Karpas-422 (cell line): ENCODE results near the gene CWF19L2. TPM values are rescaled to one million over a fixed set of nuclear protein-coding genes. Genes with fewer than 3 reads are reported as not detected.
A peak's percentile ranks its signal among the peaks of the same experiment; 100 is the strongest.
"Not testable (repeated sequence)": the region's sequence is repeated elsewhere in the genome, so short reads cannot be mapped to it uniquely, and the experiment has no call there.

ENCODE experiments used
- DNase-seq: peaks from one replicate; pipeline ENCODE4 v3.0.0-alpha.2; 2015
- H2AFZ ChIP-seq: fragments of 200-600 bp; sonication (generic); 2 replicates; pipeline ENCODE4 v1.6.1; 2014; ENCODE audit warnings: antibody characterized with exemption, low read length, mixed read lengths
- H3K27ac ChIP-seq: fragments of 200-600 bp; sonication (generic); 2 replicates; pipeline ENCODE4 v1.5.1; 2014; ENCODE audit warnings: mild to moderate bottlenecking, low read length, moderate library complexity
- H3K27me3 ChIP-seq: fragments of 200-600 bp; sonication (generic); 2 replicates; pipeline ENCODE4 v1.6.1; 2014; ENCODE audit warnings: low read length, mixed read lengths
- H3K36me3 ChIP-seq: fragments of 200-600 bp; sonication (generic); 2 replicates; pipeline ENCODE4 v1.6.1; 2014; ENCODE audit warnings: low read length, mixed read lengths; ENCODE audit not compliant: insufficient read depth
- H3K4me1 ChIP-seq: fragments of 200-600 bp; sonication (generic); 2 replicates; pipeline ENCODE4 v1.6.1; 2014; ENCODE audit warnings: mild to moderate bottlenecking, low read length, mixed read lengths
- H3K4me2 ChIP-seq: fragments of 200-600 bp; sonication (generic); 2 replicates; pipeline ENCODE4 v1.6.1; 2014; ENCODE audit warnings: low read length, low read depth, mild to moderate bottlenecking; ENCODE audit not compliant: poor library complexity, severe bottlenecking
- H3K4me3 ChIP-seq: fragments of 200-600 bp; sonication (generic); 2 replicates; pipeline ENCODE4 v1.5.1; 2014; ENCODE audit warnings: mild to moderate bottlenecking, antibody characterized with exemption, low read length, mixed read lengths
- H3K79me2 ChIP-seq: fragments of 200-600 bp; sonication (generic); 2 replicates; pipeline ENCODE4 v1.6.1; 2014; ENCODE audit warnings: mild to moderate bottlenecking, low read length, mixed read lengths
- H3K9ac ChIP-seq: fragments of 200-600 bp; sonication (generic); 2 replicates; pipeline ENCODE4 v1.6.0; 2014; ENCODE audit warnings: low read length
- H3K9me2 ChIP-seq: fragments of 200-600 bp; sonication (generic), shearing (Covaris generic); replicated peaks from 2 replicates; pipeline ENCODE4 v1.6.0; 2014; ENCODE audit warnings: mild to moderate bottlenecking, low read length, moderate library complexity; ENCODE audit not compliant: insufficient read depth
- H3K9me3 ChIP-seq: fragments of 300-700, 200-600 bp; sonication (generic); 2 replicates; pipeline ENCODE4 v1.6.1; 2014; ENCODE audit warnings: low read length, mixed read lengths
- H4K20me1 ChIP-seq: fragments of 200-600 bp; sonication (generic); 2 replicates; pipeline ENCODE4 v1.6.1; 2014; ENCODE audit warnings: mild to moderate bottlenecking, antibody characterized with exemption, low read length, low read depth; ENCODE audit not compliant: insufficient read depth
- total RNA-seq: library from RNA; depleted of rRNA; stranded (reverse); fragments of >200 nt; shearing (Covaris generic); gene quantifications from 2 replicates; pipeline ENCODE4 v1.2.3, GENCODE V29; 2014; ENCODE audit warnings: low replicate concordance

CWF19L2 gene
- total RNA-seq, 1 experiment from 2014 or later = 41.0 TPM

- peak overlapping the region; percentile 14; the same call in 1 of the 2 replicates for H2AFZ ChIP-seq
- DNase-seq, H4K20me1 ChIP-seq, H3K27ac ChIP-seq, H3K36me3 ChIP-seq, H3K4me2 ChIP-seq, H3K4me3 ChIP-seq, H3K9me2 ChIP-seq, H3K4me1 ChIP-seq, H3K9ac ChIP-seq, H3K9me3 ChIP-seq, H3K79me2 ChIP-seq, H3K27me3 ChIP-seq: not testable (repeated sequence)
Observed at GRCh38 chr11:107466275-107466866, 8.7 kb upstream of the CWF19L2 start.

- H3K27me3 ChIP-seq = no peaks in the 10 kb centered on the region
- no peaks in the 10 kb centered on the region for H3K9me3 ChIP-seq
- no peaks in the 10 kb centered on the region for H4K20me1 ChIP-seq
- peaks cover 52% of the 10 kb centered on the region for H3K79me2 ChIP-seq
- H2AFZ ChIP-seq = peak overlapping the region; percentile 73
- peaks cover 27% of the 10 kb centered on the region for H3K4me1 ChIP-seq
- peak overlapping the region; percentile 76 for H3K27ac ChIP-seq
- H3K4me3 ChIP-seq = peak overlapping the region; percentile 81
- peak overlapping the region; percentile 80 for H3K4me2 ChIP-seq
- DNase-seq = peak; percentile 89
- H3K9ac ChIP-seq = peak overlapping the region; percentile 77
- 0 out of 2 replicates have a peak, but pooled peaks cover 5% of the 10 kb centered on the region for H3K9me2 ChIP-seq
- H3K36me3 ChIP-seq = peaks cover 32% of the 10 kb centered on the region; the same call in 1 of the 2 replicates
Observed at GRCh38 chr11:107457205-107457557, 444 bp downstream of the CWF19L2 start.

DNA sequence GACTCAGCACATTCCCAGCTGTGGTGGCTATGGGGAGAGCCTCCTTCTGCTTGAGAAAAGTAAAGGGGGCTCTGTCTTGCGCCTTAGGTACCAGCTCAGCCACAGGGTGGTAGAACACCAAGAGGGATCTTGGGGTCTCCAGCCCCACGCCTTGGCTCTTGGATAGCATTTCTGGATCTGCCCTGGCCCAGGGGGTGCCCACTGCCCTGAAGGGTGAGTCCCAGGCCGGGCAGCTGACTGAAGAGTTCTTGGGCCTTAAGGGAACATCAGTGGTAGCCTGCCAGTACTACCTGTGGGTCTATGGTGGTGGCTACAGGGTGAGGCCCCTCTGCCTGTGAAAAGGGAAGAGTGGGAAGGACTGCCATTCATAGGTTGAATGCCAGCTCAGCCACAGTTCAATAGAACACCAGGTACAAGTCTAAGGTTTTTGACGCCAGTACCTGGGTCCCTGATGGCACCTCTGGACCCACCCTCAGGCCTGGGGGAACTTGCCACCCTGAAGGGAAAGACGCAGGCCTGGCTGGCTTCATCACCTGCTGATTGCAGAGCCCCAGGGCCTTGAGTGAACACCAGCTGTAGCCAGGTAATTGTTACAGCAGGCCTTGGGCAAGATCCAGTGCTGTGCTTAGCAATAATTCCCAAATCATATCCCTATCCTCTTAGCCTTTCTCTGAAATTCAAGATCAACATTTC, 3.9 kb downstream of the CWF19L2 start:
- Histone ChIP-seq H3K9me3 (no peaks in the 10 kb centered on the region), H3K79me2 (peaks cover 86% of the 10 kb centered on the region), H3K4me1 (peaks cover 25% of the 10 kb centered on the region), H3K27ac (no peak overlapping the region), H4K20me1 (no peaks in the 10 kb centered on the region), H3K36me3 (peaks cover 64% of the 10 kb centered on the region; the same call in 1 of the 2 replicates), H3K9me2 (0 out of 2 replicates have a peak, but pooled peaks cover 3% of the 10 kb centered on the region), H3K4me3 (no peak overlapping the region), H3K9ac (no peak overlapping the region), H3K27me3 (no peaks in the 10 kb centered on the region), H3K4me2 (no peak overlapping the region), H2AFZ (no peak overlapping the region)
- DNase-seq = no peak

DNA sequence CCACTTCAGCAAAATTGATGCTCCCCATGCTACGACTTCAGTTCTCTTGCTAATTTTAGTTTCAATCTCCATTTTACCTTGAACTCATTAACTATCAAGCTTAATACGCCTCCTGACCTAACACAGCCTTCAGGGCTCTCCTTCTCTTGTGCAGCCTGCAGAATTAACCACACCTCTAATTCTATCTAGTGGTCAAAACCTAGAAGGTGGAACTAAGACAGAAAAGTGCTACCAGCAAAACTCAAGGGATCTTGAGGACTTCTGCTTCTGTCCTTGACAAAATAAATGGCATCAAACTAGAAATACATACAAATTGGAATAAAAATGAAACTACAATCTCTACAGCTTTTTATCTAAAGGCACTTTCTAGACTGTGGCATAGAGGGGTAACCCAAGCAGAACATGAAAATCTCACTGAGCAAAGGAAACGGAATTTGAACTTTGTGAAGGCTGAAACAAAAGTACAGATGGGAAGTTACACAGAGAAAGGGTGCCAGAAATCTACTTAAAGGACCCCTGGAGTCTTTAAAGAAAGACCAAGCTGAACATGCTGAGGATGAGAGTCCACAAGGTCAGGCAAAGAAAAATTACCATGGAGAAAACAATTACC, 10.7 kb downstream of the CWF19L2 start:
- Histone ChIP-seq H3K9me3 (no peaks in the 10 kb centered on the region), H3K9me2 (no peaks in the 10 kb centered on the region), H3K4me2 (peak overlapping the region; percentile 18), H4K20me1 (no peaks in the 10 kb centered on the region), H3K27ac (peak overlapping the region; percentile 4; the same call in 1 of the 2 replicates), H3K4me3 (no peak overlapping the region), H3K9ac (peak overlapping the region; percentile 2; the same call in 1 of the 2 replicates), H3K27me3 (no peaks in the 10 kb centered on the region), H3K79me2 (peaks cover 86% of the 10 kb centered on the region), H3K4me1 (peaks cover 13% of the 10 kb centered on the region), H3K36me3 (peaks cover 72% of the 10 kb centered on the region), H2AFZ (no peak overlapping the region)
- DNase-seq = peak; percentile 56

DNA sequence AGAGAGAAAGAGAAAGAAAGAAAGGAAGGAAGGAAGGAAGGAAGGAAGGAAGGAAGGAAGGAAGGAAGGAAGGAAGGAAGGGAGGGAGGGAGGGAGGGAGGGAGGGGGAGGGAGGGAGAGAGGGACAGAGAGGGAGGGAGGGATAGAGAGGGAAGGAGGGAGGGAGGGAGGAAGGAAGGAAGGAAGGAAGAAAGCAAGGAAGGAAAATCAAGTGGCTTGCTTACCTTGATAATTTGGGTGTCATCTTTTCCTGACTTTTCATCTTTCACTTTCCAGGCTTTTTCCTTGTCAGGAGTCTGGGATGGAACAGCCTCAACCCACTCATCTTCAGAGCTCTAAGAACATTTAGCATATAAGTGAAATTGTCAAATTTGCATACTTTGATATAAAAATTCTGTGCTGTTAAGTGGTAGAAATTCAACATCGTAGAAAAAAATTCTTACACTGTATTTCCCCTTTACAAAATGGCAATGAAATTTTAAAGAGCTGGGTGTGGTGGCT, 14.9 kb downstream of the CWF19L2 start:
- H3K9me2 ChIP-seq = no peaks in the 10 kb centered on the region
- no peaks in the 10 kb centered on the region for H4K20me1 ChIP-seq
- no peak for DNase-seq
- no peak overlapping the region for H3K4me2 ChIP-seq
- H3K9ac ChIP-seq = no peak overlapping the region
- peaks cover 11% of the 10 kb centered on the region for H3K4me1 ChIP-seq
- H3K9me3 ChIP-seq = no peaks in the 10 kb centered on the region
- no peak overlapping the region for H2AFZ ChIP-seq
- peaks cover 69% of the 10 kb centered on the region for H3K79me2 ChIP-seq
- no peak overlapping the region for H3K4me3 ChIP-seq
- H3K27me3 ChIP-seq = no peaks in the 10 kb centered on the region
- no peak overlapping the region for H3K27ac ChIP-seq
- peaks cover 76% of the 10 kb centered on the region for H3K36me3 ChIP-seq

- H3K27ac ChIP-seq = no peak overlapping the region
- H3K36me3 ChIP-seq = peaks cover 67% of the 10 kb centered on the region
- H3K9me3 ChIP-seq = no peaks in the 10 kb centered on the region
- H3K9ac ChIP-seq = no peak overlapping the region
- H3K9me2 ChIP-seq = no peaks in the 10 kb centered on the region
- no peak for DNase-seq
- H2AFZ ChIP-seq = no peak overlapping the region
- H3K79me2 ChIP-seq = peaks cover 56% of the 10 kb centered on the region
- H3K27me3 ChIP-seq = no peaks in the 10 kb centered on the region
- no peak overlapping the region for H3K4me3 ChIP-seq
- no peaks in the 10 kb centered on the region for H4K20me1 ChIP-seq
- H3K4me1 ChIP-seq = no peaks in the 10 kb centered on the region
- H3K4me2 ChIP-seq = no peak overlapping the region
Observed at GRCh38 chr11:107439586-107440167, 17.9 kb downstream of the CWF19L2 start.

DNA sequence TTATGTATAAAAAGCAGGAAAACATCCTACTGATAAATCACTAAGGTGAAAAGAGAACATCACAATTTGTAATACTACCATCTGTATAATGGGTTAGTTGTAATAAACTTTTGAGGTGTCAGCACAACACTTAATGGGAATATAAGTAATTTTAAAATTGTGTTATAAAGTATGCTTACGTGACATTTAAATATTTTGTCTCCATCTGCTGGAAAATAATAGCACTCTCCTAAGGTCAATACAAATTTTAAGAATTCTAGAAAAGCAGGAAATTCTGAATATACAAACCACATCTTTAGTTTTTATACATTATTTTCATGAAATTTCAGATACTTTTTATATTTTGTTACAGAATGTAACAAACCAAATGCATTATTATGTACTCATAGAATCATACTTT, 19.5 kb downstream of the CWF19L2 start:
- Histone ChIP-seq H3K9me2 (no peaks in the 10 kb centered on the region), H3K27me3 (no peaks in the 10 kb centered on the region), H3K4me1 (no peaks in the 10 kb centered on the region), H3K36me3 (peaks cover 65% of the 10 kb centered on the region), H3K9ac (no peak overlapping the region), H3K4me3 (no peak overlapping the region), H4K20me1 (no peaks in the 10 kb centered on the region), H3K79me2 (peaks cover 53% of the 10 kb centered on the region), H3K9me3 (no peaks in the 10 kb centered on the region), H3K4me2 (no peak overlapping the region), H2AFZ (no peak overlapping the region), H3K27ac (no peak overlapping the region)
- DNase-seq = no peak

GRCh38 chr11:107430525-107430924, 27.1 kb downstream of the CWF19L2 start:
- no peak for DNase-seq
- Histone ChIP-seq H4K20me1 (no peaks in the 10 kb centered on the region), H3K4me2 (no peak overlapping the region), H3K4me3 (no peak overlapping the region), H3K27me3 (no peaks in the 10 kb centered on the region), H3K9me2 (peaks cover 6% of the 10 kb centered on the region; the same call in 1 of the 2 replicates), H3K27ac (no peak overlapping the region), H3K4me1 (no peaks in the 10 kb centered on the region), H3K9me3 (no peaks in the 10 kb centered on the region), H3K79me2 (peaks cover 65% of the 10 kb centered on the region), H2AFZ (no peak overlapping the region), H3K36me3 (peaks cover 68% of the 10 kb centered on the region), H3K9ac (no peak overlapping the region)
